Brain microvascular endothelial cell (primary cell): Measurements from ENCODE around the gene CTCF.

Experiments
- DNase-seq: peaks from one replicate; pipeline ENCODE4 v3.0.0-alpha.2; 2020
- H3K27ac ChIP-seq: fragments of 250-450 bp; sonication (Bioruptor Pico); 2 replicates; pipeline ENCODE4 v1.5.1; 2020; ENCODE audit warnings: mild to moderate bottlenecking, moderate library complexity
- H3K27me3 ChIP-seq: fragments of 250-450 bp; sonication (Bioruptor Pico); replicated peaks from 2 replicates; pipeline ENCODE4 v1.5.1; 2020; ENCODE audit warnings: mild to moderate bottlenecking
- H3K36me3 ChIP-seq: fragments of 250-450 bp; sonication (Bioruptor Pico); replicated peaks from 2 replicates; pipeline ENCODE4 v1.5.1; 2020; ENCODE audit warnings: mild to moderate bottlenecking
- H3K4me3 ChIP-seq: 2 replicates; pipeline ENCODE4 v1.5.1; 2011; ENCODE audit warnings: low read depth, mild to moderate bottlenecking, control low read depth, low read length, moderate library complexity
- CTCF ChIP-seq: IDR thresholded peaks from 2 replicates; pipeline ENCODE4 v1.5.1; 2011; ENCODE audit warnings: low read depth, mild to moderate bottlenecking, moderate library complexity, low read length, control low read depth, inconsistent platforms; ENCODE audit errors: missing control alignments
- in situ Hi-C: cut with HindIII; loops from 2 replicates; pipeline ENCODE4 v1.10.0; 2017; ENCODE audit warnings: low sequenced_read_pairs, low pct_ligation_motif_present

The CTCF gene

GRCh38 chr16:67579686-67580085 lies 17.4 kb downstream of the CTCF start:
- Histone ChIP-seq H3K36me3 (peaks cover 8% of the 10 kb centered on the region), H3K4me3 (no peak overlapping the region), H3K27me3 (no peaks in the 10 kb centered on the region), H3K27ac (no peak overlapping the region)
- in situ Hi-C loops: no loop called here
- no peak for TF ChIP-seq CTCF
- DNase-seq: no peak

GRCh38 chr16:67580202-67580601 lies 17.9 kb downstream of the CTCF start:
- peaks cover 5% of the 10 kb centered on the region for H3K36me3 ChIP-seq
- DNase-seq: no peak
- in situ Hi-C loops: no loop called here
- no peak for TF ChIP-seq CTCF
- H3K4me3 ChIP-seq: no peak overlapping the region
- H3K27me3 ChIP-seq: no peaks in the 10 kb centered on the region
- no peak overlapping the region for H3K27ac ChIP-seq

- H3K27ac ChIP-seq: no peak overlapping the region
- no peak for TF ChIP-seq CTCF
- H3K4me3 ChIP-seq: no peak overlapping the region
- no peaks in the 10 kb centered on the region for H3K27me3 ChIP-seq
- in situ Hi-C loops: no loop called here
- no peak for DNase-seq
- H3K36me3 ChIP-seq: peaks cover 3% of the 10 kb centered on the region
Measured at GRCh38 chr16:67593288-67593687, 31.0 kb downstream of the CTCF start.

- no peak for TF ChIP-seq CTCF
- in situ Hi-C loops: no loop called here
- no peak for DNase-seq
- H3K27me3 ChIP-seq: no peaks in the 10 kb centered on the region
- H3K36me3 ChIP-seq: peaks cover 3% of the 10 kb centered on the region
- H3K4me3 ChIP-seq: no peak overlapping the region
- H3K27ac ChIP-seq: no peak overlapping the region
Measured at GRCh38 chr16:67593701-67594100, 31.4 kb downstream of the CTCF start.

GRCh38 chr16:67594256-67594915 lies 32.1 kb downstream of the CTCF start:
- DNase-seq: no peak
- peaks cover 3% of the 10 kb centered on the region for H3K36me3 ChIP-seq
- no peak overlapping the region for H3K27ac ChIP-seq
- no peak for TF ChIP-seq CTCF
- H3K4me3 ChIP-seq: no peak overlapping the region
- H3K27me3 ChIP-seq: no peaks in the 10 kb centered on the region
- in situ Hi-C loops: no loop called here

- Histone ChIP-seq H3K27me3 (no peaks in the 10 kb centered on the region), H3K4me3 (no peak overlapping the region), H3K36me3 (no peaks in the 10 kb centered on the region), H3K27ac (no peak overlapping the region)
- peak; percentile 52 for DNase-seq
- in situ Hi-C loops: no loop called here
- TF ChIP-seq CTCF: no peak
Measured at GRCh38 chr16:67594956-67595355, 32.6 kb downstream of the CTCF start.
